IMR-90 (cell line): ENCODE measurements around the gene PDS5A. TPM values are rescaled to one million over a fixed set of nuclear protein-coding genes. Genes with fewer than 3 reads are reported as not detected.

Experiments used
- ATAC-seq: fragments of 200-7000 bp; cut with Tn5 transposase; 2 replicates; pipeline ENCODE4 v1.9.1; 2020; ENCODE audit warnings: low read depth, mild to moderate bottlenecking, moderate library complexity
- BruUV-seq: library from RNA; stranded (reverse); fragments of 400-500 nt; replicated peaks from 2 replicates; lab custom pipeline; 2021; lab: Mats Ljungman, UMichigan
- CTCF ChIA-PET: fragments of 300-600 bp; formaldehyde crosslinking; extraction: SDS; loops from one replicate; lab custom pipeline; 2021; ENCODE audit warnings: antibody characterized with exemption; lab: Yijun Ruan, JAX
- POLR2A ChIA-PET: fragments of 300-600 bp; sonication (Branson Sonifier 250); formaldehyde crosslinking; loops from one replicate; lab custom pipeline; 2022; ENCODE audit warnings: antibody characterized with exemption; ENCODE audit not compliant: unreplicated experiment; lab: Charles Lee
- DNase-seq: peaks from one replicate; pipeline ENCODE4 v3.0.0; 2013
- H2AFZ ChIP-seq: replicated peaks from 2 replicates; pipeline ENCODE3; 2013; ENCODE audit warnings: low read length, mild to moderate bottlenecking; ENCODE audit not compliant: poor library complexity
- H2AK5ac ChIP-seq: 2 replicates; pipeline ENCODE4 v1.6.1; 2013; ENCODE audit warnings: low read depth, low read length, inconsistent platforms
- H2AK9ac ChIP-seq: replicated peaks from 2 replicates; pipeline ENCODE3; 2013; ENCODE audit warnings: mild to moderate bottlenecking, low read depth, low read length, moderate library complexity; ENCODE audit not compliant: poor library complexity
- H2BK120ac ChIP-seq: 2 replicates; pipeline ENCODE4 v1.6.1; 2013; ENCODE audit warnings: low read depth, low read length, inconsistent platforms
- H2BK15ac ChIP-seq: 3 replicates; pipeline ENCODE4 v1.6.1; 2013; ENCODE audit warnings: low read depth, low read length, inconsistent platforms
- H2BK20ac ChIP-seq: 2 replicates; pipeline ENCODE4 v1.6.1; 2013; ENCODE audit warnings: low read depth, mild to moderate bottlenecking, inconsistent platforms, low read length, moderate library complexity
- H2BK5ac ChIP-seq: 2 replicates; pipeline ENCODE4 v1.6.1; 2013; ENCODE audit warnings: mild to moderate bottlenecking, low read depth, low read length, inconsistent platforms; ENCODE audit not compliant: poor library complexity, severe bottlenecking
- H3K14ac ChIP-seq: replicated peaks from 2 replicates; pipeline ENCODE4 v1.6.1; 2013; ENCODE audit warnings: low read depth, low read length, inconsistent platforms
- H3K18ac ChIP-seq: 2 replicates; pipeline ENCODE4 v1.6.1; 2013; ENCODE audit warnings: low read depth, low read length, control low read depth
- H3K23ac ChIP-seq: 2 replicates; pipeline ENCODE4 v1.6.1; 2013; ENCODE audit warnings: low read depth, low read length, inconsistent platforms
- H3K27ac ChIP-seq: 2 replicates; pipeline ENCODE4 v1.5.1; 2013; ENCODE audit warnings: mild to moderate bottlenecking, control low read depth, low read length; ENCODE audit not compliant: insufficient read depth
- H3K27me3 ChIP-seq: 2 replicates; pipeline ENCODE4 v1.6.1; 2013; ENCODE audit warnings: low read length; ENCODE audit not compliant: control insufficient read depth, insufficient read depth
- H3K36me3 ChIP-seq: 2 replicates; pipeline ENCODE4 v1.6.1; 2013; ENCODE audit warnings: low read length, mixed read lengths; ENCODE audit not compliant: control insufficient read depth, insufficient read depth
- H3K4ac ChIP-seq: 2 replicates; pipeline ENCODE4 v1.6.1; 2013; ENCODE audit warnings: low read depth, low read length, inconsistent platforms
- H3K4me1 ChIP-seq: 2 replicates; pipeline ENCODE4 v1.6.1; 2013; ENCODE audit warnings: low read length, mixed read lengths; ENCODE audit not compliant: control insufficient read depth, insufficient read depth
- H3K4me2 ChIP-seq: 2 replicates; pipeline ENCODE4 v1.6.1; 2013; ENCODE audit warnings: low read depth, mild to moderate bottlenecking, control low read depth, low read length, moderate library complexity
- H3K4me3 ChIP-seq: 2 replicates; pipeline ENCODE4 v1.5.1; 2013; ENCODE audit warnings: low read depth, mild to moderate bottlenecking, control low read depth, low read length, moderate library complexity; ENCODE audit not compliant: insufficient read depth
- H3K56ac ChIP-seq: 2 replicates; pipeline ENCODE4 v1.6.1; 2013; ENCODE audit warnings: low read length, inconsistent platforms; ENCODE audit not compliant: insufficient read depth; ENCODE audit errors: extremely low read depth
- H3K79me1 ChIP-seq, 2 experiments: 2 replicates each; pipeline ENCODE4 v1.6.1; 2013; ENCODE audit warnings: low read length in 2 of 2, inconsistent platforms in 1 of 2, low read depth in 1 of 2
- H3K9ac ChIP-seq: 2 replicates; pipeline ENCODE4 v1.6.1; 2013; ENCODE audit warnings: low read depth, low read length, control low read depth
- H3K9me1 ChIP-seq: 2 replicates; pipeline ENCODE4 v1.6.1; 2013; ENCODE audit warnings: low read length, inconsistent platforms; ENCODE audit not compliant: insufficient read depth
- H3K9me3 ChIP-seq: 2 replicates; pipeline ENCODE4 v1.6.1; 2013; ENCODE audit warnings: low read length; ENCODE audit not compliant: control insufficient read depth, insufficient read depth
- H4K20me1 ChIP-seq: 2 replicates; pipeline ENCODE4 v1.6.1; 2013; ENCODE audit warnings: low read length, inconsistent platforms; ENCODE audit not compliant: insufficient read depth
- H4K5ac ChIP-seq: 2 replicates; pipeline ENCODE4 v1.6.1; 2013; ENCODE audit warnings: mild to moderate bottlenecking, low read depth, low read length, control low read depth
- H4K8ac ChIP-seq, 2 experiments: 2 replicates each; pipeline ENCODE4 v1.6.1; 2013; ENCODE audit warnings: low read depth in 2 of 2, low read length in 2 of 2, control low read depth in 1 of 2, inconsistent platforms in 1 of 2
- H4K91ac ChIP-seq: 2 replicates; pipeline ENCODE4 v1.6.1; 2013; ENCODE audit warnings: low read depth, low read length, inconsistent platforms; ENCODE audit not compliant: insufficient read depth
- ELK1 ChIP-seq: fragments of 150-350 bp; IDR thresholded peaks from 2 replicates; pipeline ENCODE4 v1.6.1; 2016; ENCODE audit warnings: low read depth, mild to moderate bottlenecking, low read length, moderate library complexity, borderline replicate concordance
- WGBS, 2 experiments: methylation state at CpG; one replicate each; pipeline versions ENCODE4 v1.1.5 to v1.1.7; 2013; ENCODE audit warnings: missing lambda C conversion rate in 2 of 2; ENCODE audit not compliant: insufficient read length in 1 of 2; ENCODE audit errors: extremely low coverage in 2 of 2; 5-methylcytosine and 5-hydroxymethylcytosine counted together
- dilution Hi-C: fragments of 300-500 bp; cut with HindIII; formaldehyde crosslinking; loops from one replicate; pipeline ENCODE4 v1.14.3; 2018; ENCODE audit warnings: low sequenced_read_pairs; ENCODE audit not compliant: unreplicated experiment
- in situ Hi-C: fragments of 300-500 bp; cut with MboI; formaldehyde crosslinking; loops from 3 replicates; pipeline ENCODE4 v1.14.3; 2019; ENCODE audit warnings: low sequenced_read_pairs, inconsistent platforms, mixed read lengths
- intact Hi-C: fragments of 100-400 bp; cut with micrococcal nuclease; formaldehyde crosslinking; loops from 2 replicates; pipeline ENCODE4 v1.10.0; 2022
- polyA plus RNA-seq, 3 experiments: library from polyadenylated mRNA; depleted of rRNA; stranded (reverse); fragments of >200 nt; gene quantifications; 2 replicates each; pipeline ENCODE4 v1.2.3, GENCODE V29; 2012; ENCODE audit warnings: low replicate concordance in 1 of 3
- total RNA-seq: library from RNA; depleted of rRNA; stranded (reverse); fragments of >200 nt; gene quantifications from 2 replicates; pipeline ENCODE4 v1.2.3, GENCODE V29; 2012

Gene PDS5A
- total and polyA plus RNA-seq, 2 of the 4 experiments (the other 2 are of a cell fraction): 16.3 to 33.5 TPM

- CTCF ChIA-PET: no interaction called here
- dilution Hi-C loops (no loop called here), in situ Hi-C loops (no loop called here), intact Hi-C loops (no loop called here)
- Histone ChIP-seq H3K27me3 (no peaks in the 10 kb centered on the region), H2AK9ac (no peak overlapping the region), H3K23ac (0 out of 2 replicates have a peak overlapping the region, but pooled peaks have one; percentile 8), H3K9me1 (peaks cover 15% of the 10 kb centered on the region), H2BK5ac (no peak overlapping the region), H3K4ac (no peak overlapping the region), H2BK15ac (no peak overlapping the region), H4K20me1 (peaks cover 47% of the 10 kb centered on the region), H4K91ac (no peak overlapping the region), H3K4me2 (no peak overlapping the region), H3K4me1 (peaks cover 5% of the 10 kb centered on the region), H4K8ac (no peak overlapping the region), H3K18ac (no peak overlapping the region), H3K36me3 (no peaks in the 10 kb centered on the region), H3K4me3 (no peak overlapping the region), H3K9ac (no peak overlapping the region), H2AK5ac (no peak overlapping the region), H3K79me1 (peaks cover 12 to 54% of the 10 kb centered on the region in 2 experiments), H3K9me3 (no peaks in the 10 kb centered on the region), H3K14ac (no peak overlapping the region), H2BK120ac (no peak overlapping the region), H2AFZ (no peak overlapping the region), H2BK20ac (no peak overlapping the region), H3K27ac (no peak overlapping the region), H3K56ac (no peak overlapping the region), H4K5ac (no peak overlapping the region)
- no CpG with 5 or more reads among the region's 2 CpGs for WGBS, 2 experiments
- no peak for TF ChIP-seq ELK1
- POLR2A ChIA-PET: interaction anchor here (0.6 kb wide), 1 partner anchor 250 kb away, joined by 3 read pairs; the partner anchor contains the start of gene UBE2K
- BruUV-seq: no TSS peak
- no peak for ATAC-seq
- DNase-seq: no peak
Observed at GRCh38 chr4:39947963-39948362, 29.7 kb downstream of the PDS5A start.
